HepG2 (cell line): ENCODE results near the gene ERF. TPM values are rescaled to one million over a fixed set of nuclear protein-coding genes. Genes with fewer than 3 reads are reported as not detected.

ENCODE experiments used
- ATAC-seq: fragments of 200-7000 bp; cut with Tn5 transposase; 3 replicates; pipeline ENCODE4 v1.9.1; 2020; ENCODE audit warnings: mild to moderate bottlenecking, moderate library complexity
- BruUV-seq: library from RNA; stranded (reverse); fragments of 400-500 nt; replicated peaks from 2 replicates; lab custom pipeline; 2021; lab: Mats Ljungman, UMichigan
- CTCF ChIA-PET: fragments of 300-600 bp; formaldehyde crosslinking; extraction: SDS; loops from one replicate; lab custom pipeline; 2021; ENCODE audit warnings: low total read pairs, inconsistent platforms, low intra/inter-chr PET ratio; lab: Yijun Ruan, JAX
- POLR2A ChIA-PET: fragments of 350-600 bp; sonication (Branson Sonifier 250); formaldehyde crosslinking; loops from one replicate; lab custom pipeline; 2020; ENCODE audit warnings: antibody characterized with exemption, inconsistent platforms; lab: Yijun Ruan, JAX
- DNase-seq: peaks from one replicate; pipeline ENCODE4 v3.0.0-alpha.2; 2015; ENCODE audit warnings: low spot score
- FAIRE-seq: peaks from 3 replicates; lab custom pipeline; 2011; peaks lifted over from hg19 to GRCh38; lab: Jason Lieb, UNC
- H2AFZ ChIP-seq: one replicate; pipeline ENCODE4 v1.6.1; 2011; ENCODE audit warnings: low read length, inconsistent platforms
- H3K27ac ChIP-seq: fragments of 300-600 bp; 3 replicates; pipeline ENCODE4 v1.8.0; 2011; ENCODE audit warnings: mixed run types, mild to moderate bottlenecking, mixed read lengths, low read length, inconsistent platforms; ENCODE audit not compliant: insufficient read depth; ENCODE audit errors: extremely low read length
- H3K27me3 ChIP-seq, 2 experiments: fragments of 200-600 bp in 1 of 2; 2 replicates in 1 of 2; 3 replicates in 1 of 2; pipeline versions ENCODE4 v1.6.0 to v1.8.0; 2011; ENCODE audit warnings: low read length in 2 of 2, mild to moderate bottlenecking in 2 of 2, moderate library complexity in 2 of 2, inconsistent platforms in 1 of 2; ENCODE audit not compliant: insufficient read depth in 2 of 2, control insufficient read depth in 1 of 2
- H3K36me3 ChIP-seq, 2 experiments: fragments of 200-600 bp in 1 of 2; replicated peaks in 1 of 2; 2 replicates in 1 of 2; 3 replicates in 1 of 2; pipeline versions ENCODE4 v1.5.1 to v1.8.0; 2011; ENCODE audit warnings: low read length in 2 of 2, inconsistent platforms in 1 of 2; ENCODE audit not compliant: insufficient read depth in 2 of 2, control insufficient read depth in 1 of 2
- H3K4me1 ChIP-seq: 2 replicates; pipeline ENCODE4 v1.5.1; 2012; ENCODE audit warnings: low read length, inconsistent platforms; ENCODE audit not compliant: insufficient read depth
- H3K4me2 ChIP-seq: 2 replicates; pipeline ENCODE4 v1.6.0; 2011; ENCODE audit warnings: low read depth, low read length, inconsistent platforms
- H3K4me3 ChIP-seq, 3 experiments: fragments of 200-600 bp in 1 of 3; sonication (generic), shearing (Covaris generic) in 1 of 3; replicated peaks in 1 of 3; 2 replicates each; pipeline ENCODE4 v1.5.1; 2011 to 2016; ENCODE audit warnings: low read length in 3 of 3, inconsistent platforms in 2 of 3, low read depth in 2 of 3, mild to moderate bottlenecking in 2 of 3, control low read depth in 1 of 3, mixed read lengths in 1 of 3; ENCODE audit not compliant: insufficient read depth in 1 of 3
- H3K79me2 ChIP-seq: one replicate; pipeline ENCODE4 v1.6.1; 2011; ENCODE audit warnings: low read length, inconsistent platforms; ENCODE audit not compliant: insufficient read depth
- H3K9ac ChIP-seq: 2 replicates; pipeline ENCODE4 v1.6.0; 2011; ENCODE audit warnings: mild to moderate bottlenecking, low read depth, low read length, inconsistent platforms; ENCODE audit not compliant: insufficient read depth
- H3K9me3 ChIP-seq: 2 replicates; pipeline ENCODE4 v1.5.1; 2012; ENCODE audit warnings: mild to moderate bottlenecking, low read length
- H4K20me1 ChIP-seq: 2 replicates; pipeline ENCODE4 v1.6.0; 2011; ENCODE audit warnings: inconsistent platforms, mild to moderate bottlenecking, low read length, moderate library complexity; ENCODE audit not compliant: insufficient read depth
- ATF7-NPFF ChIP-seq: sonication (generic); formaldehyde crosslinking; IDR thresholded peaks from 2 replicates; pipeline ENCODE4 v1.8.1; 2023; ENCODE audit warnings: mild to moderate bottlenecking, low read depth, missing genetic modification reagents, moderate library complexity
- DPF2 ChIP-seq: sonication (generic); formaldehyde crosslinking; IDR thresholded peaks from 2 replicates; pipeline ENCODE4 v1.4.0; 2020; ENCODE audit warnings: mild to moderate bottlenecking, low read depth, missing genetic modification reagents, borderline replicate concordance
- EED ChIP-seq: sonication (generic); formaldehyde crosslinking; IDR thresholded peaks from 2 replicates; pipeline ENCODE4 v1.5.0; 2020; ENCODE audit warnings: mild to moderate bottlenecking, missing genetic modification reagents
- ERF ChIP-seq: IDR thresholded peaks from 2 replicates; pipeline ENCODE4 v1.6.1; 2018; ENCODE audit warnings: missing biosample characterization, missing genetic modification reagents
- GATAD2A ChIP-seq: IDR thresholded peaks from 2 replicates; pipeline ENCODE4 v1.6.1; 2016
- KAT2B ChIP-seq: fragments of 150-350 bp; IDR thresholded peaks from 2 replicates; pipeline ENCODE4 v1.6.1; 2014; ENCODE audit warnings: low read depth, low read length, borderline replicate concordance
- KAT8 ChIP-seq: IDR thresholded peaks from 2 replicates; pipeline ENCODE4 v1.6.1; 2016; ENCODE audit warnings: missing genetic modification reagents, missing compliant biosample characterization
- PCBP1 ChIP-seq: fragments of 200-400 bp; formaldehyde crosslinking; IDR thresholded peaks from 2 replicates; pipeline ENCODE4 v1.6.1; 2017; ENCODE audit warnings: mild to moderate bottlenecking, low read depth, low read length, borderline replicate concordance
- POGZ ChIP-seq: sonication (generic); formaldehyde crosslinking; IDR thresholded peaks from 2 replicates; pipeline ENCODE4 v1.4.0; 2020; ENCODE audit warnings: mild to moderate bottlenecking, missing genetic modification reagents
- PTBP1 ChIP-seq: fragments of 200-400 bp; formaldehyde crosslinking; IDR thresholded peaks from 2 replicates; pipeline ENCODE4 v1.6.1; 2018; ENCODE audit warnings: low read length, low read depth; ENCODE audit not compliant: poor library complexity, severe bottlenecking
- RXRA ChIP-seq: sonication (generic); formaldehyde crosslinking; IDR thresholded peaks from 2 replicates; pipeline ENCODE4 v1.5.1; 2020; ENCODE audit warnings: missing genetic modification reagents
- ZBTB1 ChIP-seq: sonication (generic); formaldehyde crosslinking; IDR thresholded peaks from 2 replicates; pipeline ENCODE4 v1.4.0; 2020; ENCODE audit warnings: missing genetic modification reagents, borderline replicate concordance
- ZNF136 ChIP-seq: sonication (generic); formaldehyde crosslinking; IDR thresholded peaks from 2 replicates; pipeline ENCODE4 v1.8.1; 2022; ENCODE audit warnings: low read depth, mild to moderate bottlenecking, moderate library complexity, missing genetic modification reagents
- ZNF557 ChIP-seq: sonication (generic); formaldehyde crosslinking; IDR thresholded peaks from 2 replicates; pipeline ENCODE4 v1.4.0; 2020; ENCODE audit warnings: missing genetic modification reagents
- WGBS: methylation state at CpG from one replicate; pipeline ENCODE4 v1.1.6; 2017; ENCODE audit warnings: low lambda C conversion rate; 5-methylcytosine and 5-hydroxymethylcytosine counted together
- in situ Hi-C: cut with HindIII; loops from 2 replicates; pipeline ENCODE4 v1.10.0; 2017; ENCODE audit warnings: low pct_unique_long_range_greater_than_20kb; ENCODE audit not compliant: extremely low pct_ligation_motif_present
- intact Hi-C: fragments of 100-400 bp; cut with micrococcal nuclease; formaldehyde crosslinking; loops from one replicate; pipeline ENCODE4 v1.10.0; 2022; ENCODE audit not compliant: unreplicated experiment
- polyA plus RNA-seq, 8 experiments: library from polyadenylated mRNA; depleted of rRNA in 3 of 8; stranded (reverse) in 7 of 8; unstranded in 1 of 8; fragments of >200 nt; fragmentation: Illumina TruSeq in 4 of 8; extraction: Trizol in 4 of 8; gene quantifications; 2 replicates each; pipeline versions ENCODE4 v1.2.1 to v1.2.3, GENCODE V29; 2011 to 2016; ENCODE audit warnings: low read depth in 4 of 8, missing spikeins in 1 of 8, mixed read lengths in 1 of 8; ENCODE audit not compliant: insufficient read depth in 1 of 8
- total RNA-seq, 5 experiments: library from RNA; depleted of rRNA; stranded (reverse); fragments of >200 nt; fragmentation: Illumina TruSeq; extraction: Trizol; gene quantifications; 2 replicates each; pipeline ENCODE4 v1.2.3, GENCODE V29; 2016; ENCODE audit warnings: low read depth in 1 of 5
- TF ChIP-seq, protein P1 (sequence below): sonication (generic); formaldehyde crosslinking; IDR thresholded peaks from 2 replicates; pipeline ENCODE4; 2020; ENCODE audit warnings: missing genetic modification reagents, mild to moderate bottlenecking, borderline replicate concordance
- TF ChIP-seq, protein P2 (sequence below): sonication (generic); formaldehyde crosslinking; IDR thresholded peaks from 2 replicates; pipeline ENCODE4 v1.8.0; 2022; ENCODE audit warnings: mild to moderate bottlenecking, missing genetic modification reagents

The ERF gene
- total and polyA plus RNA-seq, 2 of the 13 experiments (the other 11 are each of a cell fraction or from before 2014, with no cell fraction given), result 67.1 to 69.9 TPM

DNA sequence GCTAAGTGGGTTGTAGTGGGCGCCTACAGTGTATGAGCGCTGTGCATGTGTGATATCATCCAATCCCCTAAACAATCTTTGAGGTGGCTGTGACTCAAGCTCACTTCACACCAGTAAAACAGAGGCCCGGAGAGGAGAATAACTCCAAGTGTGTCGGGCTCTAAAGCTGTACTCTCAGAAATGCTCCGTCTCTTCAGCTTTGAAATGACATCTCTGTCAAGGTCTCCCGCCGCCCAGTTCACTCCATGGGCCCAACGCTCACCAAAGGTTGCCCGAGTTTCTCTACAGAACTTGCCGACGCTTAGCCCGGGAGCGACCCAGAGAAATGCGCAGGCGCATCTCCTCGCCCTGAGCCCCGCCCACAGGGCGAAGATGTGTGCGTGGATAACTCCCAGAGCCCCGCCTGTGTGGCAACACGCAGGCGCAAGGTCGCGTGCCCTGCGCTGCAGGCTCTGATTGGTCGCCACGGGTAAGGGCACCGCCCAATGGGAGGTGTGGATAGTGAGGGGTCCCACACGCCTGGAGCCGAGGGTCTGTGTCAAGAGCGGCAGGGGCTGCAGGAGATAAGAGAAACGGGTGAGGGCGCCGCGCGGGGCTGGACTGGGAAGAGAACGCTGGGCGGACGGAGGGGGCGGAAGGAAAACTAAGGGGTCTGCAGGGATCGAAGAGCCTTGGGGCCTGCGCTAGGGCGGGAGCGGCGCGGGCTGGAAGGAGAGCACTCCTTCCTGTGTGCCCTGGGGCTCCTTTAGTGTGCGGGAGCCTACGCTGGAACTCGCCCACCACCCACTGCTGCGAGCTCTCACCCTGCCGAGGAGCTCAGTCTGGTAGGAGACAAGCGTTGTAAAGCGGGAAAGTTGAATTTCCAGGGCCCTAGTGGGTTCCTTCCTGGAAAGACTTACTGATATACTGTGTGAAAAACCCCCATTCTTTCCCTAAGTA, 34.8 kb downstream of the ERF start, which contains the start of gene ZNF526 (continued):
- TF ChIP-seq, protein P1, sequence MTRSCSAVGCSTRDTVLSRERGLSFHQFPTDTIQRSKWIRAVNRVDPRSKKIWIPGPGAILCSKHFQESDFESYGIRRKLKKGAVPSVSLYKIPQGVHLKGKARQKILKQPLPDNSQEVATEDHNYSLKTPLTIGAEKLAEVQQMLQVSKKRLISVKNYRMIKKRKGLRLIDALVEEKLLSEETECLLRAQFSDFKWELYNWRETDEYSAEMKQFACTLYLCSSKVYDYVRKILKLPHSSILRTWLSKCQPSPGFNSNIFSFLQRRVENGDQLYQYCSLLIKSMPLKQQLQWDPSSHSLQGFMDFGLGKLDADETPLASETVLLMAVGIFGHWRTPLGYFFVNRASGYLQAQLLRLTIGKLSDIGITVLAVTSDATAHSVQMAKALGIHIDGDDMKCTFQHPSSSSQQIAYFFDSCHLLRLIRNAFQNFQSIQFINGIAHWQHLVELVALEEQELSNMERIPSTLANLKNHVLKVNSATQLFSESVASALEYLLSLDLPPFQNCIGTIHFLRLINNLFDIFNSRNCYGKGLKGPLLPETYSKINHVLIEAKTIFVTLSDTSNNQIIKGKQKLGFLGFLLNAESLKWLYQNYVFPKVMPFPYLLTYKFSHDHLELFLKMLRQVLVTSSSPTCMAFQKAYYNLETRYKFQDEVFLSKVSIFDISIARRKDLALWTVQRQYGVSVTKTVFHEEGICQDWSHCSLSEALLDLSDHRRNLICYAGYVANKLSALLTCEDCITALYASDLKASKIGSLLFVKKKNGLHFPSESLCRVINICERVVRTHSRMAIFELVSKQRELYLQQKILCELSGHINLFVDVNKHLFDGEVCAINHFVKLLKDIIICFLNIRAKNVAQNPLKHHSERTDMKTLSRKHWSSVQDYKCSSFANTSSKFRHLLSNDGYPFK, result peak; percentile 75
- TF ChIP-seq, all 625 proteins: peak for 224

- H3K9ac ChIP-seq, result peak within 1 kb of the TSS; percentile 84
- no peaks in the 10 kb centered on the region; a peak in 1 of 5 replicates for H3K27me3 ChIP-seq
- H3K9me3 ChIP-seq, result no peaks in the 10 kb centered on the region
- no peak within 1 kb of the TSS for H2AFZ ChIP-seq
- peak within 1 kb of the TSS; percentile 61 to 96 (median 90) for H3K4me3 ChIP-seq
- peak within 1 kb of the TSS; percentile 98 for H3K4me2 ChIP-seq
- in situ Hi-C loops (no loop called here), intact Hi-C loops (no loop called here)
- peaks cover 76% of the 10 kb centered on the region for H3K4me1 ChIP-seq
- FAIRE-seq (peak; percentile 97), ATAC-seq (peak; percentile 60), DNase-seq (peak; percentile 92)
- 25% methylated on average over 41 of the region's 57 CpGs for WGBS
- H3K27ac ChIP-seq, result peak within 1 kb of the TSS; percentile 77
- BruUV-seq, result no TSS peak
- ChIA-PET POLR2A (interaction anchor here (1.2 to 2.1 kb wide), 2 partner anchors 16 to 25 kb away, joined by 3 to 19 read pairs; partner anchors contain the start of gene GSK3A), CTCF (no interaction called here)
- H3K36me3 ChIP-seq, result peaks cover 11 to 24% of the 10 kb centered on the region in 2 experiments
- H4K20me1 ChIP-seq, result peaks cover 18% of the 10 kb centered on the region
- peaks cover 71% of the 10 kb centered on the region for H3K79me2 ChIP-seq
- no peak for TF ChIP-seq KAT2B
- no peak for TF ChIP-seq PTBP1
- TF ChIP-seq KAT8 (CRISPR knock-in tag), result 0 out of 2 replicates have a peak, but pooled peaks have one; percentile 43
- TF ChIP-seq ZNF557 (CRISPR knock-in tag), result no peak
- TF ChIP-seq DPF2 (CRISPR knock-in tag), result no peak
- TF ChIP-seq, protein P2, sequence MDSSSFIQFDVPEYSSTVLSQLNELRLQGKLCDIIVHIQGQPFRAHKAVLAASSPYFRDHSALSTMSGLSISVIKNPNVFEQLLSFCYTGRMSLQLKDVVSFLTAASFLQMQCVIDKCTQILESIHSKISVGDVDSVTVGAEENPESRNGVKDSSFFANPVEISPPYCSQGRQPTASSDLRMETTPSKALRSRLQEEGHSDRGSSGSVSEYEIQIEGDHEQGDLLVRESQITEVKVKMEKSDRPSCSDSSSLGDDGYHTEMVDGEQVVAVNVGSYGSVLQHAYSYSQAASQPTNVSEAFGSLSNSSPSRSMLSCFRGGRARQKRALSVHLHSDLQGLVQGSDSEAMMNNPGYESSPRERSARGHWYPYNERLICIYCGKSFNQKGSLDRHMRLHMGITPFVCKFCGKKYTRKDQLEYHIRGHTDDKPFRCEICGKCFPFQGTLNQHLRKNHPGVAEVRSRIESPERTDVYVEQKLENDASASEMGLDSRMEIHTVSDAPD (CRISPR knock-in tag), result no peak
- no peak for TF ChIP-seq ZBTB1 (CRISPR knock-in tag)
- peak; percentile 37; the same call in 1 of the 2 replicates for TF ChIP-seq ERF
- TF ChIP-seq POGZ (CRISPR knock-in tag), result peak; percentile 7
- peak; percentile 75; the same call in 1 of the 2 replicates for TF ChIP-seq ATF7-NPFF (CRISPR knock-in tag)
- no peak for TF ChIP-seq RXRA (CRISPR knock-in tag)
- no peak for TF ChIP-seq EED (CRISPR knock-in tag)
- no peak for TF ChIP-seq GATAD2A
- TF ChIP-seq ZNF136 (CRISPR knock-in tag), result 0 out of 2 replicates have a peak, but pooled peaks have one; percentile 50
- peak; percentile 18; the same call in 1 of the 2 replicates for TF ChIP-seq PCBP1
These were observed 37.1 kb downstream of the ERF start, which contains the start of gene DEDD2 for GRCh38 chr19:42217520-42218437. Gene DEDD2 (minus strand): TSS chr19:42217677. CDS start chr19:42217007, 670 bp downstream.
